Stimulated activated CD8-positive, alpha-beta memory T cell treated with anti-CD3 and anti-CD28 coated beads, Interleukin-15, amount 100 ng/mL, for 24 hours (primary cell): ENCODE measurements around the gene NOCT.
"Not testable (repeated sequence)": the region's sequence is repeated elsewhere in the genome, so short reads cannot be mapped to it uniquely, and the experiment has no call there.

Source experiments
- DNase-seq: peaks from one replicate; pipeline ENCODE4 v3.0.0-alpha.2; 2020; ENCODE audit warnings: low read depth

The NOCT gene, protein sequence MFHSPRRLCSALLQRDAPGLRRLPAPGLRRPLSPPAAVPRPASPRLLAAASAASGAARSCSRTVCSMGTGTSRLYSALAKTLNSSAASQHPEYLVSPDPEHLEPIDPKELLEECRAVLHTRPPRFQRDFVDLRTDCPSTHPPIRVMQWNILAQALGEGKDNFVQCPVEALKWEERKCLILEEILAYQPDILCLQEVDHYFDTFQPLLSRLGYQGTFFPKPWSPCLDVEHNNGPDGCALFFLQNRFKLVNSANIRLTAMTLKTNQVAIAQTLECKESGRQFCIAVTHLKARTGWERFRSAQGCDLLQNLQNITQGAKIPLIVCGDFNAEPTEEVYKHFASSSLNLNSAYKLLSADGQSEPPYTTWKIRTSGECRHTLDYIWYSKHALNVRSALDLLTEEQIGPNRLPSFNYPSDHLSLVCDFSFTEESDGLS

DNA sequence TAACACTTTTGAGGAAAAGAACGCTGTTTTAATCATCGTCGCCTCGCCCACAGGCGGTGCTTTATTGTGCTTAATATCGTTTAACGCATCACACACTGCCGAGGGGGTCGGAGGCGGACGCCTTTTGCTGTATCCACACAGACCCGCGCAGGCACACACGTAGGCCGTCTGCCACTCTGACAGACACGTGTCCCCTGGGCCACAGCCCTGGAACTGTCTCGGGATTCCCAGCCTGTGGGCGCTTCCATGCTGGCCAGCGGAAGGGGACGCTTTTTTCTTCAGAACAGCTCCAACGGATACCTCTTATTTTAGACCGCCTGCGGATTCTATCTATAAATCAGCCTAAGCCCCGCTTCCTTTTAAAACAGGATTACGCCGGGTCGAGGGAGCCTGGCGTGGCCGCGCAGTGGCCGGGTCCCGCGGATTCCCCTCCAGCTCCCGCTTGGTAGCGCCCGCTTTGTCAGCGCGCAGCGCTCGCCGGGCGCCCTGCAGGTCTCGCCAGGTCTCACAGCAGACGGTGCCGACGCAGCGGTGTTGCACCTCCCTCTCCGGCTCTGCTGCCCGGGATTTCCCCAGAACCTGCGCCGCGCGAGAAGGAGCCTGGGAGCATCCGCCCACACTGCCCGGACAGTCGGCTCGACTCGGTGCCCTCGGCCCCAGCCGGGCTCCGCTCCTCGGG, at the start of gene NOCT:
TSS of gene NOCT (plus strand) at position 513 of the 679 bp plus-strand sequence. CDS start 201 bp downstream, outside the sequence.
- peak; percentile 78 for DNase-seq

DNA sequence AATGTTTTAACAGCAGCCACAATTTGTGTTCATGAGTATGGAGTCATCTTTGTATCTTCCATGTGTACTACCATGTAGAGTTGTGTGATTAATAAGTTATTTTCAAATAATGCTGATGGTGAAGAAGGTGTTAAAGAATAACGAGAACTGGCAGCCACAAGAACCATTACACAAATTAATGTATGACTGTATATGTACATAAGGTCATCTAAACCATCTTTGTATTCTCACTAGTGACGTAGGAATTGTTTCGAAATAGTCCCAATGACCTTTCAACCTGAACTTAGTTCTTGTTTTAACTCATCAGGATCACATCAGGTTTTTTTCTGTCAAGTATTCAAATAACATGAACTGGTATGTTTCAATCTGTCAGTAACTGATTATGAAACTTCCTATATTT, 48.3 kb upstream of the NOCT start:
- no peak for DNase-seq

DNA sequence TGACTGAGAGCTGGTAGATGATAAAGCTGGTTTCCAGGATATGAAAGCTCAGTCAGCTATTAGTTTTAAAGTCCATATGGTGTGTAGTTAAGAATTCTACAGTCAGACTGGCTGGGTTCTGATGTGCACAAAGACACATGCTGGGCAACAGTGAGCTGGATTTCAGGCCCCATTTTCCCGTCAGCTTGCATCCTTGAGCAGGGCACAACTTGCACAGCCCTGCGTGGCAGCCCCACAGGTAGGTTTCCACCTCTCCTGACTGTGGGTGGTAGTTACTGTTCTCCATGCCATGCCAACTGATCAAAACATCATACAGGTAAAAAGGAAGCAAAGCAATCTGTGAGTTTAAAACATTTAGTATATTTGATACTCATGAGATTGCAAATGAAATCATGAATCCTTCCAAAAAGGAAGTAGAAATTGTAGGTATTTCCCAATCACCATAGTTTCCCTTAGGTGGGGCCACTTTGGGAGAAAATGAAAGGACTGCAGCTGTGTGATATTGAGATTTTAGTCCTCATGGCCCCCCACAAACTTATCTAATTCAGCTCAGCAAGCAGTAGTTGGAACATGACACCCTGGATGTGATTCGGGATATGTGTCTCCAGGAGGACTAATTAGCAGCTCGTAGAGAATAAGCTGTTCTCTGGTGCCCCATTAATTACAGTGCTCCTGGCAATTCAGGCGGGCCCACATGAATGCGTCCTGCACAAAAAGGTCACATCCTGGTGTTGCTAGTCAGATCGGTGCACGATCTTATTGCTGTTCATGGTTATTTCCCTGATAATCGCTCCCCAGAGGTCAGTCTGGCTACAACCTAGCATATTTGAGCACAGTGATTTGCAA, 42.4 kb upstream of the NOCT start:
- no peak for DNase-seq

DNA sequence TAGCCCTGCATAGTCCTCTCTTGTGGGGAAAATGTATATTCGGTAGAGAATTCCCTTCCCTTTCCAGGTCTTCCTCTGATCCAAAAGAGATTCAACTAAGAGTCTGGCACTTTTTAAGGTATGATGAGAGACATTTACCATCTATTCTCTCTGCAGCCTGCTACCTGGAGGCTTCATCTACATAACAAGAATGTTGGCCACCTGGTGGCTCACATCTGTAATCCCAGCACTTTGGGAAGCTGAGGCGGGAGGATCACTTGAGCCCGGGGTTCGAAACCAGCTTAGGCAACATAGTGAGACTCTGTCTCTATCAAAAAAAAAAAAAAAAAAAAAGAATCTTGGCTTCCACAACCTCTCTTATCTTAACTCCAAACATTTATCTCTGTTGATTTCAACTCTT, 40.4 kb upstream of the NOCT start:
- DNase-seq, result no peak

GRCh38 chr4:138976526-138976925, 39.1 kb upstream of the NOCT start:
- DNase-seq, result no peak

DNA sequence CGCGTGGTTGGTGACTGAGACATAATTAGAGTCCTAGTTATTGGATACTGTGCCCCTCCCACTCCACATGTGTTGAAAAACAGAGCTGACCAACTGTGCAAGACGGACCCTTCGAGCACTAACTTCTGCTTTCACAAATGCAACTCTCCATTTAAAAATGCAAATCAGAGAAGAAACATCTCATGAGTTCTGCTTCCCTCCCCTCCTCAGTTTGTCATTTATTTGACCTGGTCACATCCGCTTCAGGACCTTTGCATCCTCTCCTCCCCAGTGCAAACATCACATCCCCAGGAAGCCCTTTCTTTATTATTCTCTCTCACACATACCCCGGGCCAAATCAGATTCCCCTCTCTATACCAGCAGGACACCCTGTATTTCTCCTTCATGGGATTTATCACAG, 38.1 kb upstream of the NOCT start:
- DNase-seq, result no peak

GRCh38 chr4:138978028-138978585, 37.5 kb upstream of the NOCT start:
- DNase-seq, result no peak

- no peak for DNase-seq
Observed at GRCh38 chr4:138978600-138978999, 37.0 kb upstream of the NOCT start.

DNA sequence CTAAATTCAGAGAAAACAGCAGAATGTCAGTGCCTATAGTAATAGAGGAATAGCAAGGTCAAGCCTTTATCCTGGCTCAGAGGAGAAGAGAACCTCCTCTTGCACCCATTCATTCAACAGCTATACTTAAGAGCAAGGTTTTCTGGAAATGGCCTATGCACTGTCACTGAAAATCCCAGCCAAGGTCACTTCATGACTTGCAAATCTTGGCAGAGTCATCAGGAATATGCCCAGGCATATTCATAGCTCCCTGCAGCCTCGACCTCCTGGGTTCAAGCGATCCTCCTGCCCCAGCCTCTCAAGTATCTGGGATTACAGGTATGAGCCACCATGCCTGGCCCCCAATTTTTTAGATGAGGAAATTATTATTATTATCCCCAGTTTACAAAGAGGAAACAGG, 35.8 kb upstream of the NOCT start:
- DNase-seq, result no peak

GRCh38 chr4:138981930-138982390, 33.6 kb upstream of the NOCT start:
- DNase-seq, result no peak

DNA sequence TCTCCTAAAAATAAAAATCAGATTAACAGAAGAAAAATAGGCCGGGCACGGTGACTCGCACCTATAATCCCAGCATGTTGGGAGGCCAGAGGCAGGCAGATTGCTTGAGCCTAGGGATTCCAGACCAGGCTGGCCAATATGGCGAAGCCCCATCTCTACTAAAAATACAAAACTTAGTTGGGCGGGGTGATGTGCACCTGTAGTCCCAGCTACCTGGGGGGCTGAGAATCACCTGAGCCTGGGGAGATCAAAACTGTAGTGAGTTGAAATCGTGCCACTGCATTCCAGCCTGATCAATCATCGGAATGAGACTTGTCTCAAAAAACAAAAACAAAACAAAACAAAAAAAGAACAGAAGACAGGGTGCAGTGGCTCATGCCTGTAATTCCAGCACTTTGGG, 32.8 kb upstream of the NOCT start:
- DNase-seq, result no peak

- no peak for DNase-seq
Observed at GRCh38 chr4:138983690-138984089, 31.9 kb upstream of the NOCT start.

- no peak for DNase-seq
Observed at GRCh38 chr4:138984647-138985046, 30.9 kb upstream of the NOCT start.

- DNase-seq, result no peak
Observed at GRCh38 chr4:138992676-138993075, 22.9 kb upstream of the NOCT start.

DNA sequence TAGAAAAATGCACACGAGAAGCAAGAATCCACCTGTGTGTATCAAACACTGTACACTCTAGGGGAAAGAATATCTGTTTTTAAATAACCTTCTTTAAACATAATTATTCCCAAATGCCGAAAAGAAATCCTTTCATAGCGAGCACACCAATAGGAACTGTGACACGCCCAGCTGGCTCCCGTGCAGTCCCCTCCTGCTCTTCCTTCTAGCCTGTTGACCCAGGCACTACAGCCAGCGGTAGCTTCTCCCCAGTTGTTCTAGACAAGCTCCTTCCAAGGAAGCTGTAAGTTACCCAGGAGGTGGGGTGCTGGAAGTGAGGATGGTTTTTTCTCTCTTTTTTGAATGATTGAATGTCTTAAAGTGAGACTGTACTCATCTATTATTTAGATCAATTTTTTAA, 19.5 kb upstream of the NOCT start:
- DNase-seq, result no peak

DNA sequence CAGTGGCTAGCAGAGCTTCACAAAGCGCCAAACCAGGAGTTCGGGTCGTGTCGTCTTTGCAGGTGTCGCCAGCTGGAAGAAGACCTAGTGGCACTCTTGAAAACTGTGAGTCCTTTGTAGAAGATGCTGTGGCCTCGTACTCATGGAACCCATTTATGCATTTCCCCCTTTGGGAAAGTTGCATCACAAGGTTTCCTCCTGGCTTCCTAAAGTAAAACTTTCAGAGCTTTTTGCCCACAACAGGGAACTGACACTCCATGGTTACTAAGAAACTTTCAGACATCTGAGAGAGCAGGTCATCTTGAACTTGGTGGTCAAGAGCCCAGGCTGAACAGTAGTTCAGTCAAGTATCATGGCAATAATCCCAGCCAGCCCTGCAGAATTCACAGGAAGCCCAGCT, 15.9 kb upstream of the NOCT start:
- DNase-seq, result no peak

DNA sequence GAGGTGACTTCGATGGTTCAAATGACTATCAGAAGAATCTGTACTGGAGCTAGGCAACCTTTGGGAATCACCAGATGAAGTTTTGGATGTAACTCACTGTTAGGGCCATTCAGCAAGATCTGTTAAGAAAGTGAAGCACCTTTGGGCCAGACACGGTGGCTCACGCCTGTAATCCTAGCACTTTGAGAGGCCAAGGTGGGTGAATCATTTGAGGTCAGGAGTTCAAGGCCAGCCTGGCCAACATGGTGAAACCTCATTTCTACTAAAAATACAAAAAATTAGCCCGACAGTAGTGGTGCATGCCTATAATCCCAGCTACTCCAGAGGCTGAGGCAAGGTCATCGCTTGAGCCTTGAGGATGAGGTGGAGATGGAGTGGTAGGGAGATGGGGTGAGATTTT, 15.4 kb upstream of the NOCT start:
- DNase-seq, result not testable (repeated sequence)

DNA sequence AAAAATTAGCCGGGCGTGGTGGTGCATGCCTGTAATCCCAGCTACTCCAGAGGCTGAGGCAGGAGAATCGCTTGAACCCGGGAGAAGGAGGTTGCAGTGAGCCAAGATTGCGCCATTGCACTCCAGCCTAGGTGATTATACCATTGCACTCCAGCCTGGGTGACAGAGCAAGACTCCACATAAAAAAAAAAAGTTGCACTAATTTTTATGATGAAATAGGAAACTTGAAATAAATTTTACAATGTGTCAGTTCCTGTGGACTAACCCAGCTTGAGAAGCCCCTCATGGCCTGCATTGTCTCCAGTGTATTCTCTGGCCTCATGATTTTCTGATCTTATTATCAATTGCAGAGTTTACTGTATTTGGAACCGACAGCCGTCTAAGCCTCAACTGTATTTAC, 14.2 kb upstream of the NOCT start:
- not testable (repeated sequence) for DNase-seq

DNA sequence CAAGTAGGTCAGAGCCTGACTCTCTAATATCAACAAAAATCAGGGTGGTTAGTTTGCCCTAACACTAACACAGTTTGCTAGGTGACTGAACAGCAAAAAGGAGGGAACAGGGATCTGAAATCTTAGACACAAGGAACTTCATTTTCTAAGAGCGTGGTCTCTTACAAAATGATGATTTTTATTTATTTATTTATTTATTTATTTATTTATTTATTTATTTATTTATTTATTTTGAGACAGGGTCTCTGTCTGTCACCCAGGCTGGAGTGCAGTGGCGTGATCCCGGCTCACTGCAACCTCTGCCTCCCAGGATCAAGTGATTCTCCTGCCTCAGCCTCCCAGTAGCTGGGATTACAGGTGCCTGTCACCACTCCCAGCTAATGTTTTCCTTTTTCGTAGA, 11.9 kb upstream of the NOCT start:
- not testable (repeated sequence) for DNase-seq

GRCh38 chr4:139005774-139006173, 9.8 kb upstream of the NOCT start:
- no peak for DNase-seq

GRCh38 chr4:139007640-139008039, 7.9 kb upstream of the NOCT start:
- DNase-seq, result no peak

DNA sequence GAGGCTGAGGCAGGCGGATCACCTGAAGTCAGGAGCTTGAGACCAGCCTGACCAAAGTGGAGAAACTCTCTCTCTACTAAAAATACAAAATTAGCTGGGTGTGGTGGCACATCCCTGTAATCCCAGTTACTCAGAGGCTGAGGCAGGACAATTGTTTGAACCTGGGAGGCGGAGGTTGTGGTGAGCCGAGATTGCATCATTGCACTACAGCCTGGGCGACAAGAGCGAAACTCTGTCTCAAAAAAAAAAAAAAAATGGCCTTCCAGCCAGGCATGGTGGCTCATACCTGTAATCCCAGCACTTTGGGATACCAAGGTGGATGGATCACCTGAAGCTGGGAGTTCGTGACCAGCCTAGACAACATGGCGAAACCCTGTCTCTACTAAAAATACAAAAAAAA, 7.3 kb upstream of the NOCT start:
- not testable (repeated sequence) for DNase-seq
